ENCODE measurements around the gene ZMYM2. TPM values are rescaled to one million over a fixed set of nuclear protein-coding genes. Genes with fewer than 3 reads are reported as not detected.

ZMYM2 gene
- total RNA-seq, 2 experiments from 2014 or later = 79.2 to 82.0 TPM

- H3K27ac Mint-ChIP-seq = no peak overlapping the region
- DNase-seq (peak; percentile 15), ATAC-seq (peak; percentile 12)
- H3K27me3 Mint-ChIP-seq = no peaks in the 10 kb centered on the region
- H3K4me1 Mint-ChIP-seq (ENCODE audit: low read depth) = peaks cover 18% of the 10 kb centered on the region
- H3K4me3 Mint-ChIP-seq = peak overlapping the region; percentile 77
- CTCF ChIA-PET = interaction anchor here (1.1 to 4.9 kb wide), 3 partner anchors 9 to 44 kb away, joined by 4 to 33 read pairs (median 8); no protein-coding TSS in a partner anchor
- no peaks in the 10 kb centered on the region for H3K36me3 Mint-ChIP-seq (ENCODE audit: low read depth)
- no peak for TF ChIP-seq CTCF (IDR thresholded peaks at IDR 0.05)
- intact Hi-C loops (cut with micrococcal nuclease) = no loop called here
- H3K9me3 Mint-ChIP-seq = no peaks in the 10 kb centered on the region
- POLR2A ChIA-PET = interaction anchor here (0.8 to 2.6 kb wide), 2 partner anchors 9 to 71 kb away, joined by 3 to 13 read pairs; no protein-coding TSS in a partner anchor
Observed at GRCh38 chr13:20118268-20119140, 160.0 kb downstream of the ZMYM2 start.

GRCh38 chr13:20119960-20120359, 161.4 kb downstream of the ZMYM2 start:
- H3K36me3 Mint-ChIP-seq (ENCODE audit: low read depth) = no peaks in the 10 kb centered on the region
- ATAC-seq (no peak), DNase-seq (no peak)
- peak overlapping the region; percentile 51 for H3K27ac Mint-ChIP-seq
- H3K27me3 Mint-ChIP-seq = peaks cover 5% of the 10 kb centered on the region
- POLR2A ChIA-PET = interaction anchor here (2.6 kb wide), 1 partner anchor 7 kb away, joined by 13 read pairs; no protein-coding TSS in a partner anchor
- CTCF ChIA-PET = interaction anchor here (1.6 to 4.9 kb wide), 3 partner anchors 8 to 42 kb away, joined by 8 to 33 read pairs (median 9); partner anchors contain the start of gene GJA3
- peaks cover 18% of the 10 kb centered on the region for H3K4me1 Mint-ChIP-seq (ENCODE audit: low read depth)
- TF ChIP-seq CTCF (IDR thresholded peaks at IDR 0.05) = no peak
- intact Hi-C loops (cut with micrococcal nuclease) = no loop called here
- no peaks in the 10 kb centered on the region for H3K9me3 Mint-ChIP-seq
- H3K4me3 Mint-ChIP-seq = peak overlapping the region; percentile 77

GRCh38 chr13:20121159-20121525, 162.6 kb downstream of the ZMYM2 start:
- POLR2A ChIA-PET = interaction anchor here (1.1 kb wide), 1 partner anchor 12 kb away, joined by 3 read pairs; no protein-coding TSS in a partner anchor
- intact Hi-C loops (cut with micrococcal nuclease) = no loop called here
- Mint-ChIP-seq H3K27ac (no peak overlapping the region), H3K27me3 (peaks cover 9% of the 10 kb centered on the region), H3K4me1 (ENCODE audit: low read depth) (peaks cover 18% of the 10 kb centered on the region), H3K36me3 (ENCODE audit: low read depth) (no peaks in the 10 kb centered on the region), H3K9me3 (no peaks in the 10 kb centered on the region), H3K4me3 (peak overlapping the region; percentile 77)
- ATAC-seq (no peak), DNase-seq (no peak)
- no peak for TF ChIP-seq CTCF (IDR thresholded peaks at IDR 0.05)
- CTCF ChIA-PET = interaction anchor here (2.4 kb wide), 1 partner anchor 39 kb away, joined by 9 read pairs; the partner anchor contains the start of gene GJA3

DNA sequence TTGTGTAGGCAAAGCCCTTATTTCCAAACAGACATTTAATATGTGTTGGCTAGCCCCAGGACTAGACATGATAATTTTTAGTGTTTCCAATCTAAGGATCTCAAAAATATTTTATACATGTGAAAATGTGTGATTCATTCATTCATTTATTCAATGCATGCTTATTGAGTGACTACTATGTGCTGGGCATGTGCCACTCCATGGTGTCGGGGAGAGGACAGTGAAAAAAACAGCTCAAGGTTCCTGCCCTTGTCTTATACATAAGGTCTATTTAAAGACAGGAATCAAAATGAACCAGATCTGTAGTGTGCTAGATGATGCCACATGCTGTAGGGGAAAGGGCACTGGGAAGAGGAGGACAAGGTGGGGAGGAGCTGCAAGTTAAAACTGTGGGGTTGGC, 165.8 kb downstream of the ZMYM2 start:
- ChIA-PET CTCF (no interaction called here), POLR2A (no interaction called here)
- no peak for DNase-seq
- peaks cover 14% of the 10 kb centered on the region for H3K4me1 Mint-ChIP-seq (ENCODE audit: low read depth)
- H3K9me3 Mint-ChIP-seq = no peaks in the 10 kb centered on the region
- no peak for TF ChIP-seq CTCF (IDR thresholded peaks at IDR 0.05)
- no peak for ATAC-seq
- H3K27ac Mint-ChIP-seq = no peak overlapping the region
- no peak overlapping the region for H3K4me3 Mint-ChIP-seq
- H3K27me3 Mint-ChIP-seq = peaks cover 14% of the 10 kb centered on the region
- intact Hi-C loops (cut with micrococcal nuclease) = no loop called here
- H3K36me3 Mint-ChIP-seq (ENCODE audit: low read depth) = no peaks in the 10 kb centered on the region

Measured in activated CD8-positive, alpha-beta T cell treated with anti-CD3 and anti-CD28 coated beads for 36 hours (primary cell).